Kidney epithelial cell (primary cell): ENCODE measurements around the gene PTPRD. TPM values are rescaled to one million over a fixed set of nuclear protein-coding genes. Genes with fewer than 3 reads are reported as not detected.
A peak's percentile ranks its signal among the peaks of the same experiment; 100 is the strongest.
"Not testable (repeated sequence)": the region's sequence is repeated elsewhere in the genome, so short reads cannot be mapped to it uniquely, and the experiment has no call there.

Experiments used
- DNase-seq: peaks from one replicate; pipeline ENCODE4 v3.0.0-alpha.2; 2010; ENCODE audit warnings: low read depth
- H3K27me3 ChIP-seq: 2 replicates; pipeline ENCODE4 v1.6.0; 2011; ENCODE audit warnings: low read length; ENCODE audit not compliant: control insufficient read depth, insufficient read depth
- H3K36me3 ChIP-seq: 2 replicates; pipeline ENCODE4 v1.5.1; 2011; ENCODE audit warnings: low read length; ENCODE audit not compliant: control insufficient read depth, insufficient read depth
- H3K4me3 ChIP-seq: 2 replicates; pipeline ENCODE4 v1.5.1; 2011; ENCODE audit warnings: low read depth, mild to moderate bottlenecking, control low read depth, low read length
- CTCF ChIP-seq: IDR thresholded peaks from 2 replicates; pipeline ENCODE4 v1.5.1; 2011; ENCODE audit warnings: mild to moderate bottlenecking, moderate library complexity, low read length, control low read depth, inconsistent platforms; ENCODE audit not compliant: insufficient read depth, poor library complexity, severe bottlenecking
- total RNA-seq: library from RNA; depleted of rRNA; stranded (reverse); fragments of >200 nt; gene quantifications from 2 replicates; pipeline ENCODE4 v1.2.3, GENCODE V29; 2015

Gene PTPRD
- total RNA-seq, 1 donor from 2014 or later, result 18.8 TPM

GRCh38 chr9:8946461-8946860 is 1666.3 kb downstream of the PTPRD start:
- no peak for DNase-seq
- H3K27me3 ChIP-seq, result no peaks in the 10 kb centered on the region
- no peak for TF ChIP-seq CTCF
- no peak overlapping the region for H3K4me3 ChIP-seq
- no peaks in the 10 kb centered on the region for H3K36me3 ChIP-seq

- Histone ChIP-seq H3K4me3 (no peak overlapping the region), H3K27me3 (no peaks in the 10 kb centered on the region), H3K36me3 (no peaks in the 10 kb centered on the region)
- no peak for TF ChIP-seq CTCF
- no peak for DNase-seq
Measured at GRCh38 chr9:8943392-8943791, 1669.4 kb downstream of the PTPRD start.

- no peaks in the 10 kb centered on the region for H3K36me3 ChIP-seq
- no peak for DNase-seq
- H3K4me3 ChIP-seq, result no peak overlapping the region
- no peak for TF ChIP-seq CTCF
- H3K27me3 ChIP-seq, result no peaks in the 10 kb centered on the region
Measured at GRCh38 chr9:8940650-8941049, 1672.2 kb downstream of the PTPRD start.

GRCh38 chr9:8926461-8926860 is 1686.3 kb downstream of the PTPRD start:
- no peak for DNase-seq

GRCh38 chr9:8924562-8924961 is 1688.2 kb downstream of the PTPRD start:
- DNase-seq, result peak; percentile 21
- Histone ChIP-seq H3K4me3 (no peak overlapping the region), H3K36me3 (no peaks in the 10 kb centered on the region), H3K27me3 (no peaks in the 10 kb centered on the region)
- no peak for TF ChIP-seq CTCF

More at GRCh38 chr9:8926461-8926860, 1686.3 kb downstream of the PTPRD start:
- Histone ChIP-seq H3K36me3 (no peaks in the 10 kb centered on the region), H3K4me3 (no peak overlapping the region), H3K27me3 (no peaks in the 10 kb centered on the region)
- TF ChIP-seq CTCF, result no peak

GRCh38 chr9:8920478-8921183 is 1692.2 kb downstream of the PTPRD start:
- H3K36me3 ChIP-seq, H3K27me3 ChIP-seq, DNase-seq, H3K4me3 ChIP-seq: not testable (repeated sequence)
